H1 (cell line): ENCODE data around the gene COL20A1. TPM values are rescaled to one million over a fixed set of nuclear protein-coding genes. Genes with fewer than 3 reads are reported as not detected.

Experiments
- BACH1 ChIP-seq: IDR thresholded peaks from 2 replicates; pipeline ENCODE4 v1.6.1; 2012; ENCODE audit warnings: low read length, improper control_type of control experiment
- CTCF ChIP-seq, 3 experiments: IDR thresholded peaks; 1 replicate in 2 of 3; 2 replicates in 1 of 3; pipeline versions ENCODE4 v1.5.1 to v1.6.1; 2011; ENCODE audit warnings: low read length in 3 of 3, mild to moderate bottlenecking in 3 of 3, inconsistent platforms in 2 of 3, low read depth in 1 of 3, moderate library complexity in 1 of 3; ENCODE audit not compliant: insufficient read depth in 1 of 3; ENCODE audit errors: control extremely low read depth in 1 of 3
- FOSL1 ChIP-seq: IDR thresholded peaks from 2 replicates; pipeline ENCODE4 v1.6.1; 2011; ENCODE audit warnings: mild to moderate bottlenecking, low read depth, low read length, moderate library complexity; ENCODE audit not compliant: insufficient read depth
- RXRA ChIP-seq: IDR thresholded peaks from 2 replicates; pipeline ENCODE4 v1.6.1; 2011; ENCODE audit warnings: low read depth, mild to moderate bottlenecking, low read length, moderate library complexity; ENCODE audit not compliant: insufficient read depth
- SIN3A ChIP-seq, 2 experiments: IDR thresholded peaks in 1 of 2; conservative IDR thresholded peaks in 1 of 2; 2 replicates each; pipeline ENCODE4 v1.6.1; 2011 to 2012; ENCODE audit warnings: low read length in 2 of 2, improper control_type of control experiment in 1 of 2, low read depth in 1 of 2, mild to moderate bottlenecking in 1 of 2
- TAF7 ChIP-seq: optimal IDR thresholded peaks from 2 replicates; pipeline ENCODE3; 2011; ENCODE audit warnings: low read depth, mild to moderate bottlenecking, inconsistent platforms, low read length, moderate library complexity, borderline replicate concordance
- polyA plus RNA-seq, 7 experiments: library from polyadenylated mRNA; depleted of rRNA in 3 of 7; stranded (reverse) in 5 of 7; unstranded in 2 of 7; fragments of >200 nt in 5 of 7; fragments of 200-250 nt in 2 of 7; gene quantifications; 1 replicate in 5 of 7; 2 replicates in 1 of 7; 4 replicates in 1 of 7; pipeline versions ENCODE4 v1.2.1 to v1.2.3, GENCODE V29; 2011 to 2013; ENCODE audit warnings: missing spikeins in 2 of 7, mixed read lengths in 2 of 7
- total RNA-seq: library from RNA; stranded (reverse); fragmentation: NEBNext Ultra II Directional; extraction: Animal tissue kit (Norgen Biotek cat#: 25700); gene quantifications from 2 replicates; pipeline ENCODE4 v1.2.1, GENCODE V29; 2021

COL20A1 gene
- total and polyA plus RNA-seq, 2 of the 8 experiments (the other 6 are each of a cell fraction or from before 2014, with no cell fraction given), result 0.19 to 0.21 TPM

DNA sequence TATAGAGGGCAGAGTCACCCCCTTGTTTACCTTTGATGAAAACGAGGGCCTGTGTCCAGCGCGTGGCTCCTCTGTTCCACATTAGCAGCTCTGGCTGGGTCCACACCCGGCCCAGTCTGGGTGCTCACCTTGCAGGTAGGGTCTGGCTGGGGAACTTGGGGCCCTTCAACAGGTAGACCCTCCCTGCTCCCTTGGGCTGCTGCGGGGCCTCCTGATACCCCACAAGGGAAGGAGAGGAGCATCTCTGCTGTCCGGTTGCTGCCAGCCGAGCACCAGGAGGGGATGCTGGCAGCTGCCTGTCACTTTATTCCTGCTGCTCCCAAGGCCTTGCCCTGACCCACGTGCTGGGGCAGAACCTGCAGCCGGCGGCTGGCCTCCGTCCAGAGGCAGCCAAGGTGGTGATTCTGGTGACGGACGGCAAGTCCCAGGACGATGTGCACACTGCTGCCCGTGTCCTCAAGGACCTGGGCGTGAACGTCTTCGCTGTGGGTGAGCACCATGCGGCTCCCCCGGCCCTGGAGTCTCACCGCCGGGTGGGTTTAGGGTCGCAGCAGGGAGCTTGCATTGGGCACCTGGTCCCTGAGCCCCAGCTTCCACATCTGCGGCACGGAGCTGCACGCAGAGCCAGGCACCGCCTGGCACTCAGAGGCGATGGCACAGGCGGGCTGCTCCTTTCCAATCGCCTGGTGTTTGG lies 15.4 kb downstream of the COL20A1 start (continued):
- TF ChIP-seq FOSL1, result no peak
- TF ChIP-seq RXRA, result no peak
- TF ChIP-seq TAF7, result no peak
- no peak for TF ChIP-seq CTCF (IDR thresholded peaks at IDR 0.05; ENCODE audit: control extremely low read depth in 1 of 3, insufficient read depth in 1 of 3, low read depth in 1 of 3, low read length in 3 of 3)
- no peak for TF ChIP-seq BACH1
- TF ChIP-seq SIN3A (conservative IDR thresholded peaks at IDR 0.05 in 1 of 2, IDR thresholded peaks at IDR 0.05 in 1 of 2; ENCODE audit: low read depth in 1 of 2, low read length in 2 of 2), result no peak
- TF ChIP-seq, all 59 proteins: peak for 0
